Measurements from ENCODE around the gene ELP1.

ELP1 gene

GRCh38 chr9:108867829-108868228 is 66.1 kb downstream of the ELP1 start:
- no peak overlapping the region for H3K4me3 ChIP-seq (ENCODE audit: low read depth, low read length)
- no peak for DNase-seq (ENCODE audit: low read depth)
- TF ChIP-seq CTCF (conservative IDR thresholded peaks at IDR 0.05; ENCODE audit: low read depth, low read length), result no peak

- no peak for DNase-seq (ENCODE audit: low read depth)
- H3K4me3 ChIP-seq (ENCODE audit: low read depth, low read length), result no peak overlapping the region
- no peak for TF ChIP-seq CTCF (conservative IDR thresholded peaks at IDR 0.05; ENCODE audit: low read depth, low read length)
Measured at GRCh38 chr9:108867116-108867515, 66.8 kb downstream of the ELP1 start.

- TF ChIP-seq CTCF (conservative IDR thresholded peaks at IDR 0.05; ENCODE audit: low read depth, low read length), result no peak
- no peak overlapping the region for H3K4me3 ChIP-seq (ENCODE audit: low read depth, low read length)
- DNase-seq (ENCODE audit: low read depth), result no peak
Measured at GRCh38 chr9:108866001-108866420, 67.9 kb downstream of the ELP1 start.

GRCh38 chr9:108865037-108865436 is 68.9 kb downstream of the ELP1 start:
- TF ChIP-seq CTCF (conservative IDR thresholded peaks at IDR 0.05; ENCODE audit: low read depth, low read length), result no peak
- no peak overlapping the region for H3K4me3 ChIP-seq (ENCODE audit: low read depth, low read length)
- no peak for DNase-seq (ENCODE audit: low read depth)

- peak; percentile 44 for TF ChIP-seq CTCF (conservative IDR thresholded peaks at IDR 0.05; ENCODE audit: low read depth, low read length)
- peak; percentile 15 for DNase-seq (ENCODE audit: low read depth)
Measured at GRCh38 chr9:108864446-108864845, 69.5 kb downstream of the ELP1 start.

GRCh38 chr9:108863891-108864290 is 70.0 kb downstream of the ELP1 start:
- H3K4me3 ChIP-seq (ENCODE audit: low read depth, low read length), result no peak overlapping the region
- DNase-seq (ENCODE audit: low read depth), result no peak
- TF ChIP-seq CTCF (conservative IDR thresholded peaks at IDR 0.05; ENCODE audit: low read depth, low read length), result no peak

More at GRCh38 chr9:108864446-108864845, 69.5 kb downstream of the ELP1 start:
- H3K4me3 ChIP-seq (ENCODE audit: low read depth, low read length), result no peak overlapping the region

- H3K4me3 ChIP-seq (ENCODE audit: low read depth, low read length), result no peak within 1 kb of the TSS
- no peak for DNase-seq (ENCODE audit: low read depth)
- no peak for TF ChIP-seq CTCF (conservative IDR thresholded peaks at IDR 0.05; ENCODE audit: low read depth, low read length)
Measured at GRCh38 chr9:108861997-108862396, 71.9 kb downstream of the ELP1 start, which contains the start of gene ACTL7A. ACTL7A (plus strand) TSS chr9:108862266; CDS start chr9:108862323, 57 bp downstream.

Data from choroid plexus epithelial cell (primary cell).